GM21786 (cell line): ENCODE results near the gene TXNRD2.
"Not testable (repeated sequence)": the region's sequence is repeated elsewhere in the genome, so short reads cannot be mapped to it uniquely, and the experiment has no call there.

Experiments
- ATAC-seq: cut with Tn5 transposase; IDR thresholded peaks from one replicate; pipeline ENCODE4 v1.9.1; 2021; ENCODE audit not compliant: unreplicated experiment

Gene TXNRD2

GRCh38 chr22:19848298-19849224, 93.1 kb downstream of the TXNRD2 start:
- ATAC-seq, result no peak

- no peak for ATAC-seq
Observed at GRCh38 chr22:19847345-19847632, 94.3 kb downstream of the TXNRD2 start.

- ATAC-seq, result no peak
Observed at GRCh38 chr22:19846620-19847344, 94.8 kb downstream of the TXNRD2 start.

- no peak for ATAC-seq
Observed at GRCh38 chr22:19845054-19845722, 96.4 kb downstream of the TXNRD2 start.

- ATAC-seq, result no peak
Observed at GRCh38 chr22:19844377-19845053, 97.1 kb downstream of the TXNRD2 start.

- no peak for ATAC-seq
Observed at GRCh38 chr22:19843857-19844376, 97.7 kb downstream of the TXNRD2 start.

GRCh38 chr22:19843107-19843856, 98.3 kb downstream of the TXNRD2 start:
- ATAC-seq, result no peak

- no peak for ATAC-seq
Observed at GRCh38 chr22:19842393-19843106, 99.1 kb downstream of the TXNRD2 start.

- ATAC-seq, result no peak
Observed at GRCh38 chr22:19841641-19842392, 99.8 kb downstream of the TXNRD2 start.

- no peak for ATAC-seq
Observed at GRCh38 chr22:19840955-19841640, 100.5 kb downstream of the TXNRD2 start.

GRCh38 chr22:19840059-19840458, 101.6 kb downstream of the TXNRD2 start:
- ATAC-seq, result no peak

GRCh38 chr22:19837915-19838314, 103.7 kb downstream of the TXNRD2 start:
- no peak for ATAC-seq

- ATAC-seq, result no peak
Observed at GRCh38 chr22:19836512-19836911, 105.1 kb downstream of the TXNRD2 start.

- no peak for ATAC-seq
Observed at GRCh38 chr22:19834599-19834998, 107.0 kb downstream of the TXNRD2 start.

GRCh38 chr22:19833327-19833726, 108.3 kb downstream of the TXNRD2 start:
- not testable (repeated sequence) for ATAC-seq

- no peak for ATAC-seq
Observed at GRCh38 chr22:19832476-19833108, 109.0 kb downstream of the TXNRD2 start.

GRCh38 chr22:19831979-19832378, 109.6 kb downstream of the TXNRD2 start:
- ATAC-seq, result not testable (repeated sequence)

- no peak for ATAC-seq
Observed at GRCh38 chr22:19831016-19831415, 110.6 kb downstream of the TXNRD2 start.
